SK-N-SH treated with all-trans-retinoic acid at 6 μM for 48 hours (cell line): ENCODE data around the gene RASAL1.

ENCODE experiments used
- ATAC-seq: fragments of 200-7000 bp; cut with Tn5 transposase; 3 replicates; pipeline ENCODE4 v1.9.1; 2020; ENCODE audit warnings: mild to moderate bottlenecking, moderate library complexity
- ARNTL ChIP-seq: fragments of 450-650 bp; formaldehyde crosslinking; IDR thresholded peaks from 2 replicates; pipeline ENCODE4 v1.5.0; 2020; ENCODE audit warnings: low read depth, mild to moderate bottlenecking, moderate library complexity, borderline replicate concordance
- BACH2 ChIP-seq: fragments of 250-450 bp; sonication (Bioruptor Pico); IDR thresholded peaks from 2 replicates; pipeline ENCODE4 v1.9.0; 2021; ENCODE audit warnings: mild to moderate bottlenecking, borderline replicate concordance
- GLIS3 ChIP-seq: fragments of 250-450 bp; sonication (Bioruptor Pico); IDR thresholded peaks from 2 replicates; pipeline ENCODE4 v1.5.0; 2020; ENCODE audit warnings: mild to moderate bottlenecking, moderate library complexity
- ISL1 ChIP-seq: fragments of 250-450 bp; sonication (Bioruptor Pico); IDR thresholded peaks from 2 replicates; pipeline ENCODE4 v2.1.2; 2022; ENCODE audit warnings: mild to moderate bottlenecking, moderate library complexity
- PPARA ChIP-seq: fragments of 250-450 bp; sonication (Bioruptor Pico); IDR thresholded peaks from 2 replicates; pipeline ENCODE4 v1.5.0; 2020; ENCODE audit warnings: mild to moderate bottlenecking, borderline replicate concordance
- RARB ChIP-seq: fragments of 250-450 bp; sonication (Bioruptor Pico); IDR thresholded peaks from 2 replicates; pipeline ENCODE4 v1.8.0; 2021; ENCODE audit warnings: mild to moderate bottlenecking, moderate library complexity
- SNAI2 ChIP-seq: fragments of 250-450 bp; sonication (Bioruptor Pico); IDR thresholded peaks from 2 replicates; pipeline ENCODE4 v1.5.0; 2020; ENCODE audit warnings: mild to moderate bottlenecking, moderate library complexity
- ZC3H10 ChIP-seq: fragments of 250-450 bp; sonication (Bioruptor Pico); IDR thresholded peaks from 2 replicates; pipeline ENCODE4 v1.5.1; 2021; ENCODE audit warnings: mild to moderate bottlenecking, moderate library complexity
- ZFP3 ChIP-seq: fragments of 250-450 bp; sonication (Bioruptor Pico); IDR thresholded peaks from 2 replicates; pipeline ENCODE4 v1.5.0; 2020; ENCODE audit warnings: mild to moderate bottlenecking, moderate library complexity
- ZFP30 ChIP-seq: fragments of 450-650 bp; formaldehyde crosslinking; IDR thresholded peaks from 2 replicates; pipeline ENCODE4 v1.5.0; 2022; ENCODE audit warnings: mild to moderate bottlenecking, moderate library complexity
- ZNF565 ChIP-seq: fragments of 450-650 bp; formaldehyde crosslinking; conservative IDR thresholded peaks from 2 replicates; pipeline ENCODE4 v1.5.0; 2020; ENCODE audit warnings: low read depth, mild to moderate bottlenecking, moderate library complexity
- ZNF70 ChIP-seq: fragments of 450-650 bp; formaldehyde crosslinking; IDR thresholded peaks from 2 replicates; pipeline ENCODE4 v1.5.0; 2020; ENCODE audit warnings: mild to moderate bottlenecking, moderate library complexity
- ZNF8 ChIP-seq: fragments of 450-650 bp; formaldehyde crosslinking; IDR thresholded peaks from 2 replicates; pipeline ENCODE4 v1.5.0; 2020; ENCODE audit warnings: mild to moderate bottlenecking, moderate library complexity
- TF ChIP-seq, protein P1 (sequence below): fragments of 250-450 bp; sonication (Bioruptor Pico); IDR thresholded peaks from 2 replicates; pipeline ENCODE4 v1.8.0; 2021; ENCODE audit warnings: low read depth, mild to moderate bottlenecking, moderate library complexity, borderline replicate concordance
- TF ChIP-seq, protein P2 (sequence below): fragments of 250-450 bp; sonication (Bioruptor Pico); IDR thresholded peaks from 2 replicates; pipeline ENCODE4 v1.5.1; 2021; ENCODE audit warnings: mild to moderate bottlenecking, moderate library complexity
- TF ChIP-seq, protein P3 (sequence below): fragments of 250-450 bp; sonication (Bioruptor Pico); IDR thresholded peaks from 2 replicates; pipeline ENCODE4 v1.5.0; 2020; ENCODE audit warnings: mild to moderate bottlenecking, moderate library complexity
- TF ChIP-seq, protein P4 (sequence below): fragments of 250-450 bp; sonication (Bioruptor Pico); IDR thresholded peaks from 2 replicates; pipeline ENCODE4 v1.8.0; 2020; ENCODE audit warnings: mild to moderate bottlenecking, moderate library complexity, borderline replicate concordance

Gene RASAL1

DNA sequence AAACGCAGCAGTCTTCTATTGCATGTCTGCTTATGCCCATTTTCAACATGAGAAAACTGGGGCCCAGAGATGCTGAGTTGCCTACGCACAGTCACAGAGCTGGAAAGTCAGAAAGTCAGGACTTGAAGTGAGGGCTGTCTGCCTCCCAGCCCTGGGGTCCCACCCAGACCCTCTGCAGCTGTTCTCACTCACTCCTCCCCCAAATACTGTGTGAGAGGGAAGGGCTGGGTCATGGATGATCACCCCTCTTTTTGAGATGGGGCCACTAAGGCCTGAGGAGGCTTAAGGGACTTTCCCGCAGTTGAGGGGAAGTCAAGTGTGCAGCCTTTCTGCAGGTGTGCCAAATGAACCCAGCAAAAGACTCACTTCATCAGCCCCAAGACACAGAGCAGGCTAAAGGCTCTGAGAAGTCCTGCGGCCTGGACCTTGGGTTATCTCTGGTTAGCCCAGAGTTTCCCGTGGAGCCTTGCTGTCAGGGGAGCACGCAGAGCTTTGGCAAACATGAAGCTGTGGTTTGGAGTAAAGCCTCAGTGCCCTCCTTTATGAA is 60.4 kb downstream of the RASAL1 start (continued):
- TF ChIP-seq, protein P1, sequence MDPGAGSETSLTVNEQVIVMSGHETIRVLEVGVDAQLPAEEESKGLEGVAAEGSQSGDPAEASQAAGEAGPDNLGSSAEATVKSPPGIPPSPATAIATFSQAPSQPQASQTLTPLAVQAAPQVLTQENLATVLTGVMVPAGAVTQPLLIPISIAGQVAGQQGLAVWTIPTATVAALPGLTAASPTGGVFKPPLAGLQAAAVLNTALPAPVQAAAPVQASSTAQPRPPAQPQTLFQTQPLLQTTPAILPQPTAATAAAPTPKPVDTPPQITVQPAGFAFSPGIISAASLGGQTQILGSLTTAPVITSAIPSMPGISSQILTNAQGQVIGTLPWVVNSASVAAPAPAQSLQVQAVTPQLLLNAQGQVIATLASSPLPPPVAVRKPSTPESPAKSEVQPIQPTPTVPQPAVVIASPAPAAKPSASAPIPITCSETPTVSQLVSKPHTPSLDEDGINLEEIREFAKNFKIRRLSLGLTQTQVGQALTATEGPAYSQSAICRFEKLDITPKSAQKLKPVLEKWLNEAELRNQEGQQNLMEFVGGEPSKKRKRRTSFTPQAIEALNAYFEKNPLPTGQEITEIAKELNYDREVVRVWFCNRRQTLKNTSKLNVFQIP (CRISPR knock-in tag) = no peak
- TF ChIP-seq ZNF70 (no peak), RARB (CRISPR knock-in tag) (no peak), ZNF565 (CRISPR knock-in tag) (no peak)

GRCh38 chr12:113073586-113073985 is 62.0 kb downstream of the RASAL1 start:
- TF ChIP-seq ZNF565 (CRISPR knock-in tag) (no peak), SNAI2 (CRISPR knock-in tag) (no peak), BACH2 (no peak), GLIS3 (CRISPR knock-in tag) (no peak), ISL1 (CRISPR knock-in tag) (no peak), ARNTL (no peak), ZC3H10 (no peak), ZFP30 (CRISPR knock-in tag) (no peak), ZNF8 (CRISPR knock-in tag) (no peak), PPARA (CRISPR knock-in tag) (no peak), RARB (CRISPR knock-in tag) (no peak)
- TF ChIP-seq, protein P2, sequence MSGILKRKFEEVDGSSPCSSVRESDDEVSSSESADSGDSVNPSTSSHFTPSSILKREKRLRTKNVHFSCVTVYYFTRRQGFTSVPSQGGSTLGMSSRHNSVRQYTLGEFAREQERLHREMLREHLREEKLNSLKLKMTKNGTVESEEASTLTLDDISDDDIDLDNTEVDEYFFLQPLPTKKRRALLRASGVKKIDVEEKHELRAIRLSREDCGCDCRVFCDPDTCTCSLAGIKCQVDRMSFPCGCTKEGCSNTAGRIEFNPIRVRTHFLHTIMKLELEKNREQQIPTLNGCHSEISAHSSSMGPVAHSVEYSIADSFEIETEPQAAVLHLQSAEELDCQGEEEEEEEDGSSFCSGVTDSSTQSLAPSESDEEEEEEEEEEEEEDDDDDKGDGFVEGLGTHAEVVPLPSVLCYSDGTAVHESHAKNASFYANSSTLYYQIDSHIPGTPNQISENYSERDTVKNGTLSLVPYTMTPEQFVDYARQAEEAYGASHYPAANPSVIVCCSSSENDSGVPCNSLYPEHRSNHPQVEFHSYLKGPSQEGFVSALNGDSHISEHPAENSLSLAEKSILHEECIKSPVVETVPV = no peak
- TF ChIP-seq, protein P1 (CRISPR knock-in tag) = no peak
- TF ChIP-seq, protein P3, sequence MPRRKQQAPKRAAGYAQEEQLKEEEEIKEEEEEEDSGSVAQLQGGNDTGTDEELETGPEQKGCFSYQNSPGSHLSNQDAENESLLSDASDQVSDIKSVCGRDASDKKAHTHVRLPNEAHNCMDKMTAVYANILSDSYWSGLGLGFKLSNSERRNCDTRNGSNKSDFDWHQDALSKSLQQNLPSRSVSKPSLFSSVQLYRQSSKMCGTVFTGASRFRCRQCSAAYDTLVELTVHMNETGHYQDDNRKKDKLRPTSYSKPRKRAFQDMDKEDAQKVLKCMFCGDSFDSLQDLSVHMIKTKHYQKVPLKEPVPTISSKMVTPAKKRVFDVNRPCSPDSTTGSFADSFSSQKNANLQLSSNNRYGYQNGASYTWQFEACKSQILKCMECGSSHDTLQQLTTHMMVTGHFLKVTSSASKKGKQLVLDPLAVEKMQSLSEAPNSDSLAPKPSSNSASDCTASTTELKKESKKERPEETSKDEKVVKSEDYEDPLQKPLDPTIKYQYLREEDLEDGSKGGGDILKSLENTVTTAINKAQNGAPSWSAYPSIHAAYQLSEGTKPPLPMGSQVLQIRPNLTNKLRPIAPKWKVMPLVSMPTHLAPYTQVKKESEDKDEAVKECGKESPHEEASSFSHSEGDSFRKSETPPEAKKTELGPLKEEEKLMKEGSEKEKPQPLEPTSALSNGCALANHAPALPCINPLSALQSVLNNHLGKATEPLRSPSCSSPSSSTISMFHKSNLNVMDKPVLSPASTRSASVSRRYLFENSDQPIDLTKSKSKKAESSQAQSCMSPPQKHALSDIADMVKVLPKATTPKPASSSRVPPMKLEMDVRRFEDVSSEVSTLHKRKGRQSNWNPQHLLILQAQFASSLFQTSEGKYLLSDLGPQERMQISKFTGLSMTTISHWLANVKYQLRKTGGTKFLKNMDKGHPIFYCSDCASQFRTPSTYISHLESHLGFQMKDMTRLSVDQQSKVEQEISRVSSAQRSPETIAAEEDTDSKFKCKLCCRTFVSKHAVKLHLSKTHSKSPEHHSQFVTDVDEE (CRISPR knock-in tag) = no peak
- TF ChIP-seq, protein P4, sequence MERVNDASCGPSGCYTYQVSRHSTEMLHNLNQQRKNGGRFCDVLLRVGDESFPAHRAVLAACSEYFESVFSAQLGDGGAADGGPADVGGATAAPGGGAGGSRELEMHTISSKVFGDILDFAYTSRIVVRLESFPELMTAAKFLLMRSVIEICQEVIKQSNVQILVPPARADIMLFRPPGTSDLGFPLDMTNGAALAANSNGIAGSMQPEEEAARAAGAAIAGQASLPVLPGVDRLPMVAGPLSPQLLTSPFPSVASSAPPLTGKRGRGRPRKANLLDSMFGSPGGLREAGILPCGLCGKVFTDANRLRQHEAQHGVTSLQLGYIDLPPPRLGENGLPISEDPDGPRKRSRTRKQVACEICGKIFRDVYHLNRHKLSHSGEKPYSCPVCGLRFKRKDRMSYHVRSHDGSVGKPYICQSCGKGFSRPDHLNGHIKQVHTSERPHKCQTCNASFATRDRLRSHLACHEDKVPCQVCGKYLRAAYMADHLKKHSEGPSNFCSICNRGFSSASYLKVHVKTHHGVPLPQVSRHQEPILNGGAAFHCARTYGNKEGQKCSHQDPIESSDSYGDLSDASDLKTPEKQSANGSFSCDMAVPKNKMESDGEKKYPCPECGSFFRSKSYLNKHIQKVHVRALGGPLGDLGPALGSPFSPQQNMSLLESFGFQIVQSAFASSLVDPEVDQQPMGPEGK (CRISPR knock-in tag) = no peak
- no peak for ATAC-seq

- ATAC-seq = no peak
- peak; percentile 96 for TF ChIP-seq ZFP3 (CRISPR knock-in tag)
- TF ChIP-seq, protein P4 (CRISPR knock-in tag) = no peak
- TF ChIP-seq ZC3H10 = no peak
These were observed 63.4 kb downstream of the RASAL1 start for GRCh38 chr12:113072136-113072535.
